Measurements from ENCODE around the gene STX1A.
A peak's percentile ranks its signal among the peaks of the same experiment; 100 is the strongest.

The STX1A gene

GRCh38 chr7:73718905-73719805 is at the start of gene STX1A:
TSS of gene STX1A (minus strand) at chr7:73719669. CDS start at chr7:73719631, 38 bp downstream.
- peak; percentile 60 for DNase-seq (ENCODE audit: low read depth)

DNA sequence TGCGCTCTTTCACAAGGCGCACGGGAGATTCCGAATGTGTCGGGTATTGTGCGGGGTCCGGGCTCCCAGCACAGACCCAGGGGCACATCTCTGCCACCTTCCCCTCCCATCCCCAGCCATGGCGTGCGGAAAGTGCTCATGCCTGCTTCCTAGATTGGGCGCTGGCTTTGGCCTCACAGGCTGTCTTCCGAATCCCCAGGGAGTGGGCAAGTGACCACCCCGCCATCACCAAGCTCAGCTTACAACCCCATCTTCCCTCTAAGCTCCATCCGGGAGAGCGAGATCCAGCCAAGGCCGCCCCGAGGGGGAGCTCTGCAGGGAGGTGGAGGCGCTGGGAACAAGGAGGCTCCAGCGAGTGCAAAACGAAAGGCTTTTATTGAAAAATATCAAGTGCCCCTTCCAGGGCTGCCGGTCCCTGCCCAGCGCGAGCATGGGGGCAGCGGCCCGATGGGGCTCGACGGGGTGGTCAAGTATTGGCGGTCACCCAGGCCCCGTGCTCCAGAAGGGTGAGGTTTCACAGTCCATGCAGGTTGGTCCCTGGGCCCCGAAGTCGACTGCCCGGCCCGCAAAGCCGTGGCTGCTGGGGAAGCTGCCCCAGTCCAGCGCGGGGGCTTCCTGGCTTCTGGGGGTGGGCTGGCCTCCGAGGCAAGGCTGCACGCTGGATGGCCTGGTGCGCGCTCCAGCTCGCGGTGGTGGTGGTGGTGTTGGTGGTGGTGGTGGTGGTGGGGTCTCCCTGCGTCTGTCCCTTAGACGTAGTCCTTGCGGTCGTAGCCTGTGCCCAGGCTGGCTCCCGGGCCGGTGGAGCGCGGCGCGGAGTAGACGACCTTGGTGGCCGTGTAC is 49.4 kb upstream of the STX1A start:
- no peak for DNase-seq (ENCODE audit: low read depth)

- no peak for DNase-seq (ENCODE audit: low read depth)
Observed at GRCh38 chr7:73766556-73767229, 47.2 kb upstream of the STX1A start.

GRCh38 chr7:73762659-73762999 is 43.2 kb upstream of the STX1A start:
- no peak for DNase-seq (ENCODE audit: low read depth)

DNA sequence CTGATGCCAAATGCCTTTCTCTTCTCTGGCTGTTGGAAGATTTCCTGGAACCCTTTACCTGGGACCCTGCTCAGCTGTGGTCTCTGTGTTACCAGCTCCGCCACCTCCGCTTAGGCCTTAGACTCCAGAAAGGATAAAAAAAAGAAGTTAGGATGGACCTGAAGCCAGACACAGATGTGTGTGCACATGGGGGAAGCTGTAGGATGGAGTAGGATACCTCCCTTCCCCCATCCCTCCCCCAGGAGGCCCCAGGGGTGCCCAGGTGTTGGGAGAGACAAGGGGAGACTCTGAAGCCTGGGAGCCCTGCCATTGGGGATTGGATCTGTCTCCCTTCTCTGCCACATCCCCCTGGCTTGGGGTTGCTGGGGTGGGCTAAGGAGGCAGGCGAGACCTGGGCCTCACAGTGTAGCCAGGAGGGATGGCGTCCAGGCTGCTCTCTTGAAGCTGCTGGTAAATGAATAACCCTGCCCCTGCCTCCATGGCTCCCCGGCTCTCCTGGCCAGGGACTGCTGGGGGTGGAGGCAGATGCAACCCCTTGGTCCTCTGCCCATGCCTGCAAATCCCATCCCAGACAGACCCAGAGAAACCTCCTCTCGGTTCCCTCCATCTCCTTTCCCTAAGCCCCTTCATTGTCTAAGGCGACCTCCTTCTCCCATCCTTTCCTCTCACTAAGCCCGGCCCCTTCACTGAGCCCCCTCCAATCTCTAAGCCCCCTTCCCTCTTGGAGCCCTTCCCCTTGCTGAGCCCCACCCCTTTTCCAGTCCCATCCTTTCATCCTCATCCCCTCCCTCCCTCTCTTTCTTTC is 42.6 kb upstream of the STX1A start:
- DNase-seq (ENCODE audit: low read depth): no peak

- DNase-seq (ENCODE audit: low read depth): no peak
Observed at GRCh38 chr7:73758581-73759138, 39.2 kb upstream of the STX1A start.

GRCh38 chr7:73749931-73750776 is 30.7 kb upstream of the STX1A start:
- DNase-seq (ENCODE audit: low read depth): no peak

- DNase-seq (ENCODE audit: low read depth): no peak
Observed at GRCh38 chr7:73746378-73746777, 26.9 kb upstream of the STX1A start.

DNA sequence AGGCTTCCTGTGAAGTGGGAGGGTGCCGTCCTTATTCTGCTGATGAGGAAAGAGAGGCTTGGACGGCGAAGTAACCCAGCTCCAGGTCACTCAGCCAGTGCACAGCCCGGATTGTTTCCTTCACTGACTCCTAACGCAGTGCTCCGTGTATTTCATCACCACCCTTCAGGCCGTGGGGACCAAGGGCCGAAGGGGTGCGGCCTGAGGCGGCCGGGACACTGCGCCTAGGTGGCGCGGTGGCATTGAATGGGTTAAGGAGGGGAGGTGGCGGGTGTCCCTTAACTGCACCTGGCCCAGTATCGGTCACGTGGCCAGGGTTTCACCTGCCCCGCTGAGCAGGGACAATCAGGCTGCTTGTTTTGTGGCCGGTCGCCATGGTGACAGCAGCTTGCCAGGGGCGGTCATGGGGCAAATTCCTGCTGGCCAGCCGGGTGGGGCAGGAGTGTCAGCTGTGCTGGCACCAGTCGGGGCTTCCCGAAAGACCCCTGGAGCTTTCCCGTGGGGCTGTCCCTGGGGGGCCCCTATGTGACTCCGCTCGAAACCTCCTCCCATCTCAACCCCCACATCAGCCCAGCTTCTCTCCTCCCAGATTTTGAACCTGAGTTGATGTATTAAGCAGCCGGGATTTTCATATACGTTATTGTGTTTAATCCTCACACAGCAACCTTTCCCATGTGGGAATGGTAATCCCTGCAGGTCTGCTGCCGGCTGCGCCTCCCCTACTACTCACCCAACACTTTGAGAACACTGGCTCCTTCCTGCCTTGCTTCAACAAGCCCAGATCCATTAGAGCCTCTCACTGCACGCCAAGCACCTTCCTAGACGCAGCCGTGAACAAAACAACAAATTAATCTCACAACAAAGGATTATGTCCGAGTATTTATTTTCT is 23.5 kb upstream of the STX1A start:
- DNase-seq (ENCODE audit: low read depth): no peak

- no peak for DNase-seq (ENCODE audit: low read depth)
Observed at GRCh38 chr7:73742338-73742752, 22.9 kb upstream of the STX1A start.

DNA sequence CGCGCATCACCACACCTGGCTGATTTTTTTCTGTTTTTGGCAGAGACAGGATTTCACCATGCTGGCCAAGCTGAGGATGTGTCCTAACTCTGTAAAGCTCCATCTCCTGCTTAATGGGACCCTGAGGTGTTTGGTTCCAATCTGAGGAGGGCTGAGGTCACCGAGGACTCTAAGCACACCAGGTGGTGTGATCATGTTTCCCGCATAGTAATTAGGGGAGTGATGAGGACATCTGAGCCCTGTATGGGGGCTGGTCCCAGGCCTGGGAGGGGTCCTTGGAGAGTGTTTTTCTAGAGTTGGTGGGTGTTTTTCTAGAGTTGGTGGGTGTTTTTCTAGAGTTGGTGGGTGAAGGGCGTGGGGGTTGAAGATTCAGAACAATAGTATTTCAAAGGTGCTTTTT is 22.1 kb upstream of the STX1A start:
- no peak for DNase-seq (ENCODE audit: low read depth)

DNA sequence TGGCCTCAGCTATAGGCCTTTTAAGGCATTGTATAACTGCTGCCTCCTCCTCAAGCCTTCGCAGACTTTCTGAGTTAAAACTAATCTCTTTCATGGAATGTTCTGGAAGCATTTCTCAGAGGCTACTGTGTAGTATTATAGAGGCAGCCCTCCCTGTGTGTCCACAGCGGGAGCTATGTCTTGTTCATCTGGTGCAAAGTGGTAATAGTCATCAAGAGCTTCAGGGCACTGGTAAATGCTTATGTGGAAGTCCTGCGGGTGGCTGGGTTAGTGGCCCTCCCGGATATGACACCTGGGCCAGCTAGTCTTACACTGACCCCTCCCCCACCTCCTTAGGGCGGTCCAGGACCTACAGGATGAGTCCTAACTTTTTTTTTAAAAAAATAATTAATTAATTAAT is 21.3 kb upstream of the STX1A start:
- DNase-seq (ENCODE audit: low read depth): no peak

DNA sequence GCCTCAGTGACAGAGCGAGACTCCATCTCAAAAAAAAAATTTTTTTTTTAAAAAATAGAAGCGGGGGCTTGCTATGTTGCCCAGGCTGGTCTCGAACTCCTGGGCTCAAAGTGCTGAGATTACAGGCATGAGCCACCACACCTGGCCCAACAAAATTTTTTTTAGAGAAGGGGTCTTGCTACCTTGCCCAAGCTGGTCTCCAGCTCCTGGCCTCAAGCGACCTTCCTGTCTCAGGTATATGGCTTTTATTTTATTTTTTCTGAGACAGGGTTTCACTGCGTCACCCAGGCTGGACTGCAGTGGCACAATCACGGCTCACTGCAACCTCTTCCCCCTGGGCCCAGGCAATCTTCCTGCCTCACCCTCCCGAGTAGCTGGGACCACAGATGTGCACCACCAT is 20.7 kb upstream of the STX1A start:
- DNase-seq (ENCODE audit: low read depth): no peak

GRCh38 chr7:73739387-73739767 is 19.9 kb upstream of the STX1A start:
- DNase-seq (ENCODE audit: low read depth): no peak

DNA sequence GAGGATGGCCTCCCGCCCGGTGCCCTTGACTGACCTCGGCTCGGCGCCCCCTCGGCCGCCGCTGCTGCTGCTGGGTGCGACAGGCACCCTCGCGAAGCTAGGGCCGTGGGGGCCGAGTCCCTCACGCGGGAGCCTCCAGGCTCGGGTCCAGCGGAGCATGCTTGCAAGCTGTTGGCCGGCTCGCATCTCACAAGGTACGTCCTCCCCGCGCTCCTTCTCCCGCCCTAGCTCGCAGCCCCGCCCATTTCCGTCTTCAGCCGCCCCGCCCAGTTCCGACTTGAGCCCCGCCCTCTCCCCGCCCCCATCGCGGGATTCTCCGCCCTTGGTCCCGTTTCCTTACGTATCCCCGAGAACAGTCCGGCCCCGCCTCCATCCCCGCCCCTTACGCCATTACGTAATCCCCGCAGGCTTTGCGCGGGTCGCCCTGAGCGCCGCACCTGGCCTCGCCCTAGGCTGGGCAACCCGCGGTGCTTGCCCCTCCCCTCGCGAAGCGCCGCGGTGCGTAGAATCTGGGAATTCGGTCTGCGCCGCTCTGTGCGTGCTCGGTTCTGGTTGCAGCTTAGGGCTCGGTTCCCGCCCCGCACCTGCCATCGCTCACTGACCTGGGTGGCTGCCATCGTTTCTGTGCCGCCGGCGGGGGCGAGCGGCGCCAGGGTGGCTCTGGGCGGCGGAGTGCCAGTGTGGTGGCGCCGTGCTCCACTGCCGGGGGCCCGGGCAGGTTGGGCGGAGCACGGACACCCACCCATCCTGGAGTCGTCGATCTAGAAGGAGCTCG is 19.3 kb upstream of the STX1A start, which contains the start of gene ABHD11:
ABHD11 (minus strand) TSS at position 191 of the 775 bp plus-strand sequence; CDS start at position 159, 32 bp downstream.
- peak; percentile 96 for DNase-seq (ENCODE audit: low read depth)

- DNase-seq (ENCODE audit: low read depth): peak; percentile 39
Observed at GRCh38 chr7:73738220-73738611, 18.7 kb upstream of the STX1A start.

GRCh38 chr7:73737491-73738219 is 18.2 kb upstream of the STX1A start:
- DNase-seq (ENCODE audit: low read depth): no peak

DNA sequence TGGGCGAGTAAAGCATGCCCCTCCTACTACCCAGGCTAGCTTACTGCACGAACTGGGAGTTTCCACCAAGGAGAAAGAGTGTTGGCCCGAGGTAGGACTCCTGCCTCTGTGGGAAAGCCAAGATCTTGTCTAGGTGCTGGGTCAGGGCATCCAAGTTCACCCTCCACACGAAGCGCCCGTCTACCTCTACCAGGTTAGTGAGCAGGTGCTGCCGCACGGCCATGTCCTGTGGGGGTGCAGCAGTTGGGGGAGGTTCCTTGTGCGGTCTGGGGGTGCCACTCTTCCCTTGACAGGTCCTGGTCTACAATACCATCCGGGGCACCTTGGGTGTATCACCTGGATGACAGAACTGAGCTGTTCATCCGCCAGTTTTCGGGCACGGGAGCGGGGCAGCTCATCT is 17.4 kb upstream of the STX1A start:
- no peak for DNase-seq (ENCODE audit: low read depth)
